HG03378 (cell line): ENCODE measurements around the gene COX7A2L.
"Not testable (repeated sequence)": the region's sequence is repeated elsewhere in the genome, so short reads cannot be mapped to it uniquely, and the experiment has no call there.

ENCODE experiments used
- ATAC-seq: cut with Tn5 transposase; IDR thresholded peaks from one replicate; pipeline ENCODE4 v1.9.1; 2021; ENCODE audit warnings: mild to moderate bottlenecking, moderate library complexity; ENCODE audit not compliant: unreplicated experiment

Gene COX7A2L

DNA sequence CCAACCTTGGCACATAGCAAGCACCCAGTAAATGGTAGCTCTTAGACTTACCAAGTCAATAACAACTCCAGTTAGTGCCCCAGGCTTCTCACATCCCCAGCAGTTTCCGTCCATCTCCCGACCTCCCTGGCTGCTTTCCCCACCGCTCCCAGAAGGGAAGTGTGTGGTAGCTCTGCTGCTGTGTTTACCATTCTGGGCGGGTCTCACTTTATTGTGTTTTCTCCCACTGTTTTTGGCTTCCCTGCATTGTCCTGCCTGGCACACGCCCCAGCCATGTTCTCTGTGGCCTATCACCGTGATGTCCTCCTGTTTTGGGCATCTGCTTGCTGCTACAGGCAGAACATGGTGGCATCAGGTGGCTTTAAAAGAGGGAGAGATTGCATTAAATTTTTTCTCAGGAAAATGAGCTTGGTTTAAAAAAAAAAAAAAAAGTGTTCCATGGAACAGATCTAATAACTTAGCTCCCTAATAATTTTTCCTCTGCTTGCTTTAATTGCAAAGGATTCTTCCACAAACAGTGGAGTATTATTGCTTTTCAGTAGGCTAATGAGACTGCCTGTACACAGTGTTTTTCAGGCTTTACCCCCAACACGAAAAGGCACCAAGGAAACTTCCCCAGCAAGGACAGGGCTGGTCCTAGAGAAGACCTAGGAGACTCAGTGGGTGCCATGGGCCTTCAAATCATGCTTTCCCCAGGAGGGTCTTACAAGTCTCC lies 8.0 kb upstream of the COX7A2L start:
- ATAC-seq: no peak

DNA sequence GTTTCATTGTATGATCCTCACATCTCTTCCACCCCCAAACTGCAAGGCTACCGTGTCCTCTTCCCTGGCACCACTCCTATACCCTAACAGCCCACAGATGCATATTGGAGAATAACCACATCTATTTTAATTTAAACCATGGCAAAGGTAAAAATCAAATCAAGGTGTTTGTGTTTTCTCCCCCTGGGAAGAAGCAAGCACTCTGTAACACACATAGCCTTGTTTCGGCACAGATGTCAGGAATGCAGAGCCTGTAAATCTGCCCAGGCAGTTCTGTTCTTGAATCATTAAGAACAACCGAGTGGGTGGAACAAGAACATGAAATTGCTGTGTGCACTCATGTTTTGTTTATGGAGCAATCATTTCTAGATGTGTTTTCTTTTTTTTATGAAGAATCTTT lies 6.8 kb upstream of the COX7A2L start:
- no peak for ATAC-seq

DNA sequence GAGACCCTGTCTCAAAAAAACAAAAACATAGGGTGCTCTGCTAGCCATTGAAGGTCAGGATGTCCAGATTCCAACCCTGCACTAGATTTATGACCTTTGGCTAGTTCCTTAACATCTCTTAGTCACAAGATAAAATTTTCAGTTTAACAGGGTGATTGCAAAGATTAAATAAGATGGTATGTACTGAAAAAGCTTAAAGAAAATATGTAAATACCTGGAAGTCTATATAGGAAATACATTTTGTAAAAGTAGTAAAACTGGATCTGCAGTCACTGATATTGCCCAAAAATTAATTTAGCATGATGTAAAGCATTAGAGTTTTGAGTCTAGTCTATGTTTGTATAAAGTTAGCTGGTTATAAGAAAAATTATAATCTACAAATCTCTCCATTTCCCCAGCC lies 5.4 kb upstream of the COX7A2L start:
- no peak for ATAC-seq

DNA sequence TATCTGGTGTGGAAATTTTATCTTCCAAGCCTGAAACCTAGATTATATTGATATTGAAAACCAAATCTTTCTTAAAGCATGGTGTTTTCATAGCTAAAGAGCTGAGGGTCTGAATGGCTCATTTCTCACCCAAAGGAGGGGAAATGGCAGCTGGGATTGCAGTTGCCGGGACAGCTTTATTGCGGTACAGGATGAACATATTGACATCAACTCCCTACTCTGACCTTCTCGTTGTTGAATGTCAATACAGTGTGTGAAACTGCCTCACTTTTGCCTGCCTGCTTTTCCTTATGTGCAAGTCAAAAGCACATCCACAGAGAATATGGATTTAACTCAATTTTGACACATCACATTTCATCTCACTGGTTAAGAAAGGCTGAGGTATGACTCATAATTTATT lies 3.6 kb upstream of the COX7A2L start:
- ATAC-seq: no peak

DNA sequence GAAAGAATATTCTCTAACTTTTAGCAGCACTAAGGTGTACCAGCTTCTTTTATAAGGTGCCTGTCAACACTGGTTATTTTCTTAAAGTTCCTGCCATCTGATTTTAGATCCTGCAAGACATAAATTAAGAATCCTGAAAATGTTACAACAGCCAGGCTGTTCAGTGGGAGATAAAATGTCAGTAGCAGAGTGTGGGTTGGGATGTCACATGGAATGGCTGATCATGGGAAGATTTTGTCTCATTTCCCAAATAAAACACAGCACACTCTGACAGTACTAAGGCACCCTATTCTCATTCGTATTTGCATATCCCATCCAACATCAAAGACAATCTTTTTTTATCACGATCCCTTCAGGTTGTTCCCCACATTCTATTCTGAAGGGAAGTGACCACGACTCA lies 2.4 kb upstream of the COX7A2L start:
- no peak for ATAC-seq

DNA sequence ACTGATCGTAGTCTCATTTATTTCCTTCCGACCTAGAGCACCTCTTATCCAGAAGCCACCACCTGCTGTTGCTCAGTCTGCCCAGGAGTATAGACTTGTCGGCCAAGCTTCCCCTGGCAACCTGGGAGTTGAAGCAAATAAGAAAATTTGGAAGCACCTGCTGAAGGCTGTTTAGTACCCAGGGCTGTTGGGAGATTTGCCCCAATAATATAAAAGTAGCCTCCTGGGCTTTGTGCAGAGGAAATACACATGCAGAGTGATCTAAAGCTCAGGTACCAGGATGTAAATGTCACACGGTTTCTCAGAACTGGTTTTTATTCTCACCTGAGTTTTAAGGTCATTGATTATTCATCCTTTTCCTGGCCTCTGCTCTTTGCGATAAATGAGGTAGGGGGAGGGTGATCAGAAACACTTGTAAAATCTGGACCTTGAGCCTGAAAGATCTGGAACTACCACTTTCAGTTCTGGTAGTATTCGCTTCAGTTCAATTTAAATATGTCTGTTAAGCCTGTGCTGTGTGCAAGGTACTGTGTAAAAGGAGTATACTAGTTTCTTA lies 789 bp upstream of the COX7A2L start:
- no peak for ATAC-seq

DNA sequence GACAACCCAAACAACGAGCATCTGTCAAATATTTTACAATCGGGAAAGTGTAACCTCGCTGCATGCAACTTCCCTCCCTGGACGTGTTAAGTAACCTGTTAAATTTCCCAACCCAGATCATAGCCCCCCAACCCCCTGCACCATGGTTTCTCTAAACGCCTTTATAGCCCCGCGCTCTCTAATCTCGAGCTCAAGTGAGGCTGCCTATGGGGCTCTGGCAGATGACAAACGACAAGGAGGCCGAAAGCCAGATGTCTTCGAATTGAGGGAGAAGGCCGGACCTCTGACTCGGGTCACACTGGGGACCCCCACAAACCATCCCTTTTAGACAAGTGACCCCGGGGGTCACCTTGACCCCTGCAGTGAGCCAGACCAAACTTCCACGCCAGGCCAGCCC lies 526 bp downstream of the COX7A2L start:
- no peak for ATAC-seq

DNA sequence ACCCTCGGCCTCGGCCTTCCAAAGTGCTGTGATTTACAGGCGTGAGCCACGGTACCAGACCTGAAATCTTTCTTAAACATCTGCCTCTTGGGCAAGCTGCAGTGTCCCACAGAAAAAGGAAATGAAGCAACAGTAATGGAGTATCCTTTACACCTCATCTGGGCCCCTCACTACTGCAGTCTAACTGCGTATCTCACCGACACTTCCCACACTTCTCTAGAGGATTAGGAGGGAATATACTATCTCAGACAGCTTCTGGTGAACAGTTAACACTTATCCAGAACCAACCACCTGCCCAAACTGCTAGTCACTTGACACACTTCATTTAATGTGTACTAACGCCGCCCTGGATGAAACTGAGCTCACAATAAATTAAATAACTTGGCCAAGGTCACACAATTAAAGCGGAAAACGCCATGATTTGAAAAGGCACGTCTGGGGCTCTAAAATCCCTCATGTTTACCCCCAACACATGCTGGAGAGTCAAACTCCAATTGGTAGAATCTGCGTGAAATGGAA lies 993 bp downstream of the COX7A2L start:
- no peak for ATAC-seq

DNA sequence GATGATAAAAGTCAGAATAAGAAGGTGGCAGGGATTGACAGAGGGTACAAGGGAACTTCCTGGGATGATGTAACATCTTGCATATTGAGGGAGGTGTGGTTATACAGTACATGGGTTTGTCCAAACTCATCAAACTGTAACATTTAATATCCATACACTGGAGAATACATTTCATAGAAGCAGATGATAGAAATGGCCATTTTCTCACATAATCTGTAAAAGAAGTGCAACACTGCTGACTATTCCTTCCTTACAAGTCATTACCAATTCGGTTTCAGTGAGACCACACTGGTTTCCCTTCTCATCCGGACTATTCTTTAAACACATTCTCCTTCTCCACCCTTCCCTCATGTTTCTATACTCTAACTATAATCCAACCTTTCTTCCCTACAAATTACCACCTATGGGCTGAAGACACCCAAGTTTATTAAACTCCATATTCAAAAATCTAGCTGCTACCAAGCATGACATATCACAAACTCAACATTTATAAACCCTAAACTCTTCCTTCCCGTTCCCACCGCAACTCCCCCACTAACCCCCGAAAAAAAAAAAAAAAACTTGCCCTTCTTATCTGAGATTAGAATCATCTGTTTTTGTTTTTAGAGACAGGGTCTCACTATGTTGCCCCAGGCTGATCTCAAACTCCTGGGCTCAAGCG lies 1.6 kb downstream of the COX7A2L start:
- no peak for ATAC-seq

DNA sequence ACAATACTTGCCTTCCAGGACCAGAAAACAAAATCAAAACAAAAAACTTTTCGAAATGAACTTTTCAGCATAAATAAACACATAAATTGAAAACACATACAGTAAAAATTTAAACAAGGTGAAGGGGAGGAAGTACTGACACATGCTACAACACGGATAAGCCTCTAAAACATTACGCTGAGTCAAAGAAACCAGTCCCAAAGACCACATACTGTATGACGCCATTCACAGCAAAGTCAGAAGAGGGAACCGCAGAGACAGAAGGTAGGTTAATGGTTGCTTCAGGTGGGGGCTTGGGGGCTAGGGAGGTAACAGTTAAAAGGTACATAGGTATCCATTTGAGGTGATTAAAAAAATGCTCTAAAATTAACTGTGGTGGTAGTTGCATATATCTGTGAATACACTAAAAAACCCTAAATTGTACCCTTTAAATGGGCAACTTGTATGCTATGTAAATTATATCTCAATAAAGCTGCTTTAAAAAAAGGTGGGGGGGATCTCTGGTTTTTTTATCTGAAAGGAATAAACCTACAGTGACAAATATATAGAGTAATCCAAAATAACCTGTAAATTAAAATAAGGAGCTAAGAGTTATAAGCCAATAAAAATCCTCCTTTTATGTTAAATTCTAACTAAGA lies 7.1 kb downstream of the COX7A2L start:
- ATAC-seq: no peak

DNA sequence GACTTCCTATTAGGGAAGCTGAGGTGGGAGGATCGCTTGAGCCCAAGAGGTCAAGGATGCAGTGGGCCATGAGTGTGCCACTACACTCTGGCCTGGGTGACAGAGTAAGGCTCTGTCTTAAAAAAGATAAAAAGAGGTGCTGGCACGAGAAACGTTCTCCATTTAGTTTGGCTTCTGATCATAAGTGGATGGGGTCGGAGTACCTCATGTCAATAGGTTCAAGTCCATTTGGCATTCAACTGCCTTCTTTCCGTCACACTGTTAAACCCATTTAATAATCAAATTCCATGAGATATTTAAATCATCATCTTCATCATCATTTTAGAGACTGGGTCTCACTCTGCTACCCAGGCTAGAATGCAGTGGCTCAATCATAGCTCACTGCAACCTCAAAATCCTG lies 9.2 kb downstream of the COX7A2L start:
- ATAC-seq: no peak

DNA sequence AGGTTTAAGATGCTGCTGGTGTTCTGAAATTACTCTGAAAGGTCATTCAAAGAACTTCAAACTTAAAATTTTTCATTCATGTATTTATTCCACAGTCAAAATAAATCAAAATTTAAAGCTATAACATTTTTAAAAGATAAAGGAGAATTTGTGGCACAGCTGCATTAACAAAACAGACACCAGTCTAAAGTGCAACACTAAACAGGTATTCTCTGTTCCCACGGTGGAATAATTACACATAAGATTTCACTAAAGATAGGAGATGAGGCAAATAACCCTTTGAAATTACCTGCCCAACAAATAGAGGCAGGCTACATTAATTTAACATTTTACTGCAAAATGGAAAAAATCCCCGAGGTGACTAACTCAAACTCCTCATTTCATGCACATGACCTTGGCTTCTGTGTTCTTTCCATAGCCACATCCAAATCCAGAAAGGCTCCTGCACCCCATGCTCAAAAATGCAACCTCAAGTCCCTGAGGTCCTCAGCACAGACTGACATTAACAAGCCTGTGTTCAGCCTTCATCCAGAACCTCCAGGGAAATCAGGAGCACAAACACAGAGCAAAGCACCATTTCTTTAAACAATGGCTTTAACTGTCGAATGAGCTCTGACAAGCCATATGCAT lies 10.5 kb downstream of the COX7A2L start:
- no peak for ATAC-seq

DNA sequence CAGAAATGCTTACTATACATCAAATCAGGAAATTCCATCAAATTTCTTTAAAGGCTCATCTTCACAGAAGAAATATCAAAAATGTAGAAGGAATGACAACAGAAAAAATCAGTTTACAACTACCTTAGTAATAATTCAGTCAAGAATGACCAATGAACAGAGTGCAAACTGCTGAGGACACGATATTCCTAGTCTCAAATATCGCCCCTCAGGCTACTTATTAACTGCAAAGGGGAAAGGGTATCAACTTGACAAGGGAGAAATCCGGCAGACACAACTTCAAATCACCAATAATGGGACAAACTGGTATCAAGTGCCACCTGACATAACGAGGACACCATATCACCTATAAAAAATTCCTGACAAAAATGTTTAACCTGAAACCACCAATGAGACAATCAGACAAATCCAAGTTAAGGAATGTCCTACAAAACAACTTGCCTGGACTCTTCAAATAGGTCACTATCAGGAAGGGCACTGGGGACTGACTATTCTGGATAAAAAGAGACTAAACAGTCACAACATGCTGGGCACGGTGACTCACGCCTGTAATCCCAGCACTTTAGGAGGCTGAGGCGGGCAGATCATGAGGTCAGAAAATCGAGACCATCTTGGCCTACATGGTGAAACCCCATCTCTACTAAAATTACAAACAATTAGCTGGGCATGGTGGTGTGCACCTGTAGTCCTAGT lies 12.8 kb downstream of the COX7A2L start:
- no peak for ATAC-seq

DNA sequence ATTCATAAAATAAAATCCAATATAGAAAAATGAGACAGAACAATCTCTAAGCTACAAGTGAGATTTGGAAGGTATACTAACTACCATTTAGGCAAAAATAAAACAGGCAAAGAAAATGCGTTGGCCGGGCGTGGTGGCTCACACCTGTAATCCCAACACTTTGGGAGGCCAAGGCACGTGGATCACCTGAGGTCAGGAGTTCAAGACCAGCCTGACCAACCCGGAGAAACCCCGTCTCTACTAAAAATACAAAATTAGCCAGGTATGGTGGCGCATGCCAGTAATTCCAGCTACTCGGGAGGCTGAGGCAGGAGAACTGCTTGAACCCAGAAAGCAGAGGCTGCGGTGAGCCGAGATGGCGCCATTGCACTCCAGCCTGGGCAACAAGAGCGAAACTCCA lies 13.5 kb downstream of the COX7A2L start:
- ATAC-seq: not testable (repeated sequence)

DNA sequence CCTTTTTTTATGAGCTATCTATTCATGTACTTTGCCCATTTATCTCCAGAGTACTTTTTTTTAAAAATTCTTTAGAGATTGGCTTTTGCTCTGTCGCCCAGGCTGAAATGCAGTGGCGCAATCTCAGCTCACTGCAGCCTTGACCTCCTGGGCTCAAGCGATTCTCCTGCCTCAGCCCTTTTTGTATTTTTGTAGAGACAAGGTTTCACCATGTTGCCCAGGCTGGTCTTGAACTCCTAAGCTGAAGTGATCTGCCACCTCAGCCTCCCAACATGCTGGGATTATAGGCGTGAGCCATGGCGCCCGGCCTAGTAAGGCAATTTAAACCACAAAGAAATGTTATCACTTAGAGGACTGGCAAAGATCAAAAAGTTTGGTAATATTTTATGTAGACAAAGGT lies 14.2 kb downstream of the COX7A2L start:
- ATAC-seq: not testable (repeated sequence)

DNA sequence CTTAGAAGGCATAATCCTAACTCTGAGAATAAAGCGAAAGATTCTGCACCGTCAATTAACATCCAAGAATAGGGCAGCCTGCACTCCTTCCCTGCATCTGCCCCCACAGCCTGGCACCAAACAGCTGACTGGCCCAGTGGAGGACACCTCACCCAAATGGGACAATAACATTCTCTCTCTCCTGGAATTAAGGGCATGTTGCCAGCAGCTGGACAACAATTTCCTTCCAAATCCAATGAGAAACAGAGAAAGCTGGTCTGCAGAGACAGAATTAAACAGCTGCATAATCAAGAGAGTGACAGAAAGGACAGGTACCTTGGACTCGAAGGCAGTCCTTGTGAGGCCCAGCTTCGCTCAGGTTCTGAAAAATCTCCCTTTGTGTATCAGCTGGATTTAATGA lies 15.0 kb downstream of the COX7A2L start:
- no peak for ATAC-seq

DNA sequence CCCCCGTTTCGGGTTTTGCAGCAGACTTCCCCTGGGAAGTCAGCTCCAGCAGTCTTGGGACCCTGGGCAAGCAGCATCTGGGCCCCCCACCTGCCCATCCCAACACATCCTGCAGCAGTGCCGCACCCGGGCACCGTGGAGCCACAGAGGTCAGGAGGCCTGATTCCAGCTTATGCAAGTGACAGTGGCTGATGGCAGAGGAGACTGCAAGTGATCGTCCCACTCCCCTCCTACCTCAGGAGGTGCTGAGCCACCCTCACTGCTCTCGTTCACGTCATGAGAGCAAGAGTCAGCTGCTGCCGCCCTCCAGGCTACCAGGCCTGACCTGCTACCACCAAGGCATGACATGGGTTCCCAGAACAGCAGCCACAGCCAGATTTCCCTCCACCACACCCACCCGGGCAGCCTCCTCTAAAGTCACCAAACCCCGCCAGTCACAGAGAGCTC lies 18.2 kb downstream of the COX7A2L start:
- no peak for ATAC-seq

DNA sequence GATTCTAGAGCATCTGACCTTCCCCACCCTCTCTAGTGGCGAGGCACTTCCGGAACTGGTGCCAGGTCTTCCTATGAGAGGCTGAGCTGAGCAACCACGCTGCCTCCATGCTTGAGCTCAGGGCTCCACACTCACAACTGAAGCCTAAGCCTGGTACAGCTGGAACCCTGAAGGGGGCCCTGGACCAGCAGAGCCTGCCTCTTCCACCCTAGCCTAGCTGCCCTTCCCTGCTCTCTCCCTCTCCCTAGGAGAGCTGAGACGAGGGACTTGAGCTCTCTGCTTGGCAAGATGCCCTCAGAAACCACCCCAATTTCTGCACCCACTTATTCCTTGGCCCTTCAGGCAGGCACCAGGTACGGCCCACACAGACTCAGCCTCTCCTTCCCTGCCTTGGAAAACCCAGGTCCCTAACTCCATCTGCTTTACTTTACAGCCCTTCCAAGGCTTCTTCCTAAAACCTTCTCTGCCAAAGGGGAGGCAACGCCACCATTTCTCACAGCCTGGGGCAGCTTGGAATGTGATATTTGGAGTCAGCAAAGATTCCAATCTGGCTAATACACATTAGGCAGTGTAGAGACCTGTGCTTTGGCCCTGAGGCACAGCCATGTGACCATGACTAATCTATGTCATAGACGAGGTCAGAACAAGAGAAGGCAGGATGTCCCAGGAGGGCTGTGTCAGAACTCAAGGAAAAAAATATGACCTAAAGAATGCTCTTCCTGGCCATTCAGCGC lies 18.8 kb downstream of the COX7A2L start:
- ATAC-seq: peak; percentile 64

DNA sequence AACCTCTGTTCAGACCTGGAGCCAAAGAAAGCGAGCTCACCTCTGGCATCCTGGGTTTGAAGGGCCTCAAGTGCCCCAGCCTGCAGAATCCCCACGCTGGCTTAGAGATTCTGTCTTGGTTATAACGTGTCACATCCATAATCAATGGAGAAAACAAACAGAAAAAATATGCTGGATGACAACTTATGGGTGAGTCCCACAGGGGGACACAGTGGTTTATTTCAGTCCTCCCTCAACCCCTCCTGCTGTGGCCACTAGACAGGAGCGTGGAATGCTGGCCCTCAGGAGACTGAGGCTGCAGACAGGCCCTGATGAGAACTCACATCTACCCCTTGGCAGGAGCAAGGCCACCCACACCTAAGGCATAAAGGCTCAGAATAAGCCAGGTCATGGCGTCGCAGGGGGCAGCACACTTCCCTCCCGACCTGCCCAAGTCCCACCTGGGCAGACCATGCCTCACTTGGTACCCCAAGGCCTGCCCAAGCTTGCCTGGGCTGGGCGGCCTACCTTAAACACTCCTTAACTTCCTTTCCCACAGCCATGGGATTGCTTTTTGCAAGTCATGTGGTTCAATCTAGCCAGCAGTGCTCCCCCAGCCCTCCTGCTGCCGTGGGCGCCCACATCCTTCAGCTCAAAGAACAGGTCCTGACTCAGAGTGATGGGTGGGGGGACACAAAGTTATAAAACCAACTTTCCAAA lies 19.9 kb downstream of the COX7A2L start:
- ATAC-seq: no peak
